H1 (cell line): ENCODE results near the gene PDK2. TPM values are rescaled to one million over a fixed set of nuclear protein-coding genes. Genes with fewer than 3 reads are reported as not detected.

Experiments
- TAF7 ChIP-seq: optimal IDR thresholded peaks from 2 replicates; pipeline ENCODE3; 2011; ENCODE audit warnings: low read depth, mild to moderate bottlenecking, inconsistent platforms, low read length, moderate library complexity, borderline replicate concordance
- polyA plus RNA-seq, 7 experiments: library from polyadenylated mRNA; depleted of rRNA in 3 of 7; stranded (reverse) in 5 of 7; unstranded in 2 of 7; fragments of >200 nt in 5 of 7; fragments of 200-250 nt in 2 of 7; gene quantifications; 1 replicate in 5 of 7; 2 replicates in 1 of 7; 4 replicates in 1 of 7; pipeline versions ENCODE4 v1.2.1 to v1.2.3, GENCODE V29; 2011 to 2013; ENCODE audit warnings: missing spikeins in 2 of 7, mixed read lengths in 2 of 7
- total RNA-seq: library from RNA; stranded (reverse); fragmentation: NEBNext Ultra II Directional; extraction: Animal tissue kit (Norgen Biotek cat#: 25700); gene quantifications from 2 replicates; pipeline ENCODE4 v1.2.1, GENCODE V29; 2021

The PDK2 gene
- total and polyA plus RNA-seq, 2 of the 8 experiments (the other 6 are each of a cell fraction or from before 2014, with no cell fraction given) = 18.3 to 121 TPM

GRCh38 chr17:50100480-50100883, 5.3 kb downstream of the PDK2 start (continued):
- TF ChIP-seq TAF7 = no peak
